ENCODE data around the gene ZNF692. TPM values are rescaled to one million over a fixed set of nuclear protein-coding genes. Genes with fewer than 3 reads are reported as not detected.

Gene ZNF692
- total and polyA plus RNA-seq, 2 donors (not counting 3 experiments of a cell fraction or from before 2014, with no cell fraction given), result 32.6 to 36.6 TPM

DNA sequence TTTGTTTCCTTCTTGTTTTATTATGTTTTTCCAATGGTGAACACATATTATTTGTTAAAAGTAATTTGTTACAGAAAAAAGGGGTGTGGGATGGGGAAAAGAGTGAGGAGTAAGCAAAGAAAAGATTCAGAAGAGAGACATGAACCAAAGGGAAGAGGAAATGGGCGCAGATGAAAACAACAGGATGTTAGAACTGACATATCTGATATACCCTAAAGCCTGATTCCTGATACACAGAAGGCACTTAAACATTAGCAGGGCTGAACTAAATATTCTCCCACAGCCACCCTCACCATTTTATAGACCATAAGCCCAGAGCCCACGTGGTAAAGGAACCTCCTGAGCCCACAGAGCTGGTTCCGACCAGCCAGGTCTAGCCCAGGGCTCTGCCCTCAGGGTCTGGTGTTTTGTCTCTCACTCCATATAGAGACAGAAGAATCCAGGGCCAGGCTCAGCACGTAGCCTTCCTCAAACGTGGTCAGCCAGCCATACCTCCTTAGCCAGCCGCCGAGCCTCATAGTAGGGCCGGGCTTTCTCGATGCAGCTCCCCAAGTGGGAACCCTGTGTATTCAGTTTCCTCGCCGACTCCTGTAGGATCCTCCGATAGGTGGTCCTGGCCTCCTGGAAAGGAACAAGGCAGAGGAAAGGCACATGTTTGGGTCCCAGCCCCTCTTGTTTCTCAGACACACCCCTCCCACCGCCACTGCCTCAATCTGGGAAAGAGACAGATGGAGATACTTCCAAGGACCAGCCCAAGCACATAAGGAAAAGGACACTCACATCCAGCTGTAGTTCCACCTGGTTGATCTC, 42.6 kb downstream of the ZNF692 start:
- DNase-seq (ENCODE audit: low read depth, low spot score) (no peak), FAIRE-seq (no peak)
- dilution Hi-C loops (cut with MboI; ENCODE audit: extremely low pct_ligation_motif_present, low sequenced_read_pairs), result no loop called here
- intact Hi-C loops (cut with micrococcal nuclease), result no loop called here
- BruUV-seq (replicated peaks), result no TSS peak
- H3K9ac ChIP-seq (replicated peaks; ENCODE audit: extremely low read depth, insufficient read depth, low read length), result no peak overlapping the region
- no peaks in the 10 kb centered on the region for H3K9me1 ChIP-seq (replicated peaks; ENCODE audit: control insufficient read depth, extremely low read depth, insufficient read depth, low read length)
- peaks cover 2% of the 10 kb centered on the region for H3K4me1 ChIP-seq (ENCODE audit: control insufficient read depth, extremely low read depth, insufficient read depth, low read length)
- no peaks in the 10 kb centered on the region for H3K27me3 ChIP-seq (ENCODE audit: control insufficient read depth in 2 of 2, insufficient read depth in 2 of 2, low read length in 2 of 2)
- H3K9me3 ChIP-seq (replicated peaks; ENCODE audit: control insufficient read depth, insufficient read depth, low read length), result no peaks in the 10 kb centered on the region
- H3K27ac ChIP-seq (ENCODE audit: insufficient read depth, low read depth, low read length), result no peak overlapping the region
- H3K4me2 ChIP-seq (ENCODE audit: insufficient read depth, low read length), result no peak overlapping the region
- POLR2A ChIA-PET, result no interaction called here
- no peak overlapping the region for H3K4me3 ChIP-seq (replicated peaks in 1 of 3; ENCODE audit: insufficient read depth in 1 of 3, low read depth in 1 of 3, low read length in 3 of 3)
- peaks cover 12 to 57% of the 10 kb centered on the region in 2 experiments for H3K36me3 ChIP-seq (ENCODE audit: control insufficient read depth in 2 of 2, extremely low read depth in 1 of 2, insufficient read depth in 2 of 2, low read length in 2 of 2)
- no peak for TF ChIP-seq POLR2A (IDR thresholded peaks at IDR 0.05; ENCODE audit: low read depth, low read length)
- TF ChIP-seq, protein P1, sequence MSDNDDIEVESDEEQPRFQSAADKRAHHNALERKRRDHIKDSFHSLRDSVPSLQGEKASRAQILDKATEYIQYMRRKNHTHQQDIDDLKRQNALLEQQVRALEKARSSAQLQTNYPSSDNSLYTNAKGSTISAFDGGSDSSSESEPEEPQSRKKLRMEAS (IDR thresholded peaks at IDR 0.05; ENCODE audit: insufficient read depth, insufficient read length), result no peak
- no peak for TF ChIP-seq MYC (IDR thresholded peaks at IDR 0.05; ENCODE audit: low read depth, low read length)
- TF ChIP-seq EZH2 (IDR thresholded peaks at IDR 0.05; ENCODE audit: borderline replicate concordance, low read depth, low read length, severe bottlenecking), result no peak
- no peak for TF ChIP-seq GATA2 (IDR thresholded peaks at IDR 0.05; ENCODE audit: insufficient read depth, insufficient read length, low read depth, low read length)
- no peak for TF ChIP-seq JUN (IDR thresholded peaks at IDR 0.05; ENCODE audit: borderline replicate concordance, insufficient read depth, insufficient read length, low read depth)
- no peak for TF ChIP-seq POLR2AphosphoS5 (IDR thresholded peaks at IDR 0.05; ENCODE audit: insufficient read depth, low read depth, low read length)
- TF ChIP-seq FOS (IDR thresholded peaks at IDR 0.05; ENCODE audit: borderline replicate concordance, insufficient read depth, low read length), result no peak
- TF ChIP-seq, protein P2, sequence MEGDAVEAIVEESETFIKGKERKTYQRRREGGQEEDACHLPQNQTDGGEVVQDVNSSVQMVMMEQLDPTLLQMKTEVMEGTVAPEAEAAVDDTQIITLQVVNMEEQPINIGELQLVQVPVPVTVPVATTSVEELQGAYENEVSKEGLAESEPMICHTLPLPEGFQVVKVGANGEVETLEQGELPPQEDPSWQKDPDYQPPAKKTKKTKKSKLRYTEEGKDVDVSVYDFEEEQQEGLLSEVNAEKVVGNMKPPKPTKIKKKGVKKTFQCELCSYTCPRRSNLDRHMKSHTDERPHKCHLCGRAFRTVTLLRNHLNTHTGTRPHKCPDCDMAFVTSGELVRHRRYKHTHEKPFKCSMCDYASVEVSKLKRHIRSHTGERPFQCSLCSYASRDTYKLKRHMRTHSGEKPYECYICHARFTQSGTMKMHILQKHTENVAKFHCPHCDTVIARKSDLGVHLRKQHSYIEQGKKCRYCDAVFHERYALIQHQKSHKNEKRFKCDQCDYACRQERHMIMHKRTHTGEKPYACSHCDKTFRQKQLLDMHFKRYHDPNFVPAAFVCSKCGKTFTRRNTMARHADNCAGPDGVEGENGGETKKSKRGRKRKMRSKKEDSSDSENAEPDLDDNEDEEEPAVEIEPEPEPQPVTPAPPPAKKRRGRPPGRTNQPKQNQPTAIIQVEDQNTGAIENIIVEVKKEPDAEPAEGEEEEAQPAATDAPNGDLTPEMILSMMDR (IDR thresholded peaks at IDR 0.05; ENCODE audit: extremely low read depth in 1 of 2, insufficient read depth in 1 of 2, low read depth in 1 of 2, low read length in 2 of 2), result no peak
- H4K20me1 ChIP-seq (replicated peaks; ENCODE audit: control insufficient read depth, extremely low read depth, insufficient read depth, low read length), result no peaks in the 10 kb centered on the region
- H3K79me2 ChIP-seq (ENCODE audit: control insufficient read depth, insufficient read depth, low read length), result peaks cover 19% of the 10 kb centered on the region
- H2AFZ ChIP-seq (ENCODE audit: low read depth, low read length), result no peak overlapping the region
- CTCF ChIA-PET, result no interaction called here
